ENCODE measurements around the gene DOCK11. TPM values are rescaled to one million over a fixed set of nuclear protein-coding genes. Genes with fewer than 3 reads are reported as not detected.

DOCK11 gene
- polyA plus RNA-seq, 1 of the 3 experiments (the other 2 are of a cell fraction) = 34.8 TPM

DNA sequence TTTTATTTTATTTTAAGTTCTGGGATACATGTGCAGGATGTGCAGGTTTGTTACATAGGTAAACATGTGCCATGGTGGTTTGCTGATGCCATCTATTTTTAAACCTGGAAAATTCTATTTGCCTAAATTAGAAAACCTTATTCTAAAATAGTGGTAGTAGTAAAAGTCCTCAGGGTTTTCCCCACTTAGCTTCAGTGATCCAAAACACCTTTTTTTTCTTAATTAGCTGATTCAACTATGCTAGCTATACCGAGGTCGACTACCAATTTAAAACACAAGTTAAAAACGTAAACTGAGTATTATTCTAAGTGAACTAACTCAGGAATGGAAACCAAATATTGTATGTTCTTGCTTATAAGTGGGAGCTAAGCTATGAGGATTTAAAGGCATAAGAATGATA, 161.8 kb downstream of the DOCK11 start:
- no peaks in the 10 kb centered on the region for H4K20me1 ChIP-seq (ENCODE audit: insufficient read depth)
- H3K27me3 ChIP-seq (ENCODE audit: insufficient read depth) = no peaks in the 10 kb centered on the region
- no peaks in the 10 kb centered on the region for H3F3A ChIP-seq (replicated peaks; ENCODE audit: insufficient read depth)
- no peak overlapping the region for H3K4me2 ChIP-seq
- 57% methylated on average over 3 of the region's 3 CpGs for WGBS (ENCODE audit: low lambda C conversion rate)
- no peak overlapping the region for H3K27ac ChIP-seq (ENCODE audit: low read depth in 2 of 2, low read length in 1 of 2)
- no peaks in the 10 kb centered on the region for H3K9me2 ChIP-seq
- CTCF ChIA-PET = interaction anchor here (0.6 kb wide), 1 partner anchor 577 kb away, joined by 3 read pairs; no protein-coding TSS in a partner anchor
- H2AFZ ChIP-seq (ENCODE audit: low read depth) = no peak overlapping the region
- H3K4me3 ChIP-seq (ENCODE audit: low read depth in 2 of 2, low read length in 1 of 2) = no peak overlapping the region
- no peaks in the 10 kb centered on the region for H3K9me3 ChIP-seq
- POLR2A ChIA-PET = no interaction called here
- DNase-seq = no peak
- TF ChIP-seq POLR2AphosphoS5 (IDR thresholded peaks at IDR 0.05; ENCODE audit: low read depth, low read length) (no peak), SIN3A (IDR thresholded peaks at IDR 0.05; ENCODE audit: borderline replicate concordance, low read depth, low read length) (no peak), MXI1 (IDR thresholded peaks at IDR 0.05; ENCODE audit: low read depth, low read length) (no peak), USF1 (IDR thresholded peaks at IDR 0.05; ENCODE audit: borderline replicate concordance, low read depth) (no peak), PBX3 (IDR thresholded peaks at IDR 0.05) (no peak), TAF1 (IDR thresholded peaks at IDR 0.05; ENCODE audit: borderline replicate concordance, low read depth, low read length) (no peak), RCOR1 (IDR thresholded peaks at IDR 0.05; ENCODE audit: low read length) (no peak), RXRA (IDR thresholded peaks at IDR 0.05; ENCODE audit: borderline replicate concordance, low read depth) (no peak), YY1 (IDR thresholded peaks at IDR 0.05; ENCODE audit: low read depth) (no peak), CHD2 (IDR thresholded peaks at IDR 0.05; ENCODE audit: low read length, partially characterized antibody) (no peak), GATA2 (CRISPR knock-in tag; IDR thresholded peaks at IDR 0.05) (no peak), JUND (IDR thresholded peaks at IDR 0.05) (no peak), MEF2A (IDR thresholded peaks at IDR 0.05; ENCODE audit: borderline replicate concordance, low read depth) (no peak), FOXM1 (IDR thresholded peaks at IDR 0.05; ENCODE audit: low read depth) (no peak), FOSL2 (IDR thresholded peaks at IDR 0.05; ENCODE audit: borderline replicate concordance, low read depth) (no peak), RFX5 (IDR thresholded peaks at IDR 0.05; ENCODE audit: low read length) (no peak)
- TF ChIP-seq, protein P1, sequence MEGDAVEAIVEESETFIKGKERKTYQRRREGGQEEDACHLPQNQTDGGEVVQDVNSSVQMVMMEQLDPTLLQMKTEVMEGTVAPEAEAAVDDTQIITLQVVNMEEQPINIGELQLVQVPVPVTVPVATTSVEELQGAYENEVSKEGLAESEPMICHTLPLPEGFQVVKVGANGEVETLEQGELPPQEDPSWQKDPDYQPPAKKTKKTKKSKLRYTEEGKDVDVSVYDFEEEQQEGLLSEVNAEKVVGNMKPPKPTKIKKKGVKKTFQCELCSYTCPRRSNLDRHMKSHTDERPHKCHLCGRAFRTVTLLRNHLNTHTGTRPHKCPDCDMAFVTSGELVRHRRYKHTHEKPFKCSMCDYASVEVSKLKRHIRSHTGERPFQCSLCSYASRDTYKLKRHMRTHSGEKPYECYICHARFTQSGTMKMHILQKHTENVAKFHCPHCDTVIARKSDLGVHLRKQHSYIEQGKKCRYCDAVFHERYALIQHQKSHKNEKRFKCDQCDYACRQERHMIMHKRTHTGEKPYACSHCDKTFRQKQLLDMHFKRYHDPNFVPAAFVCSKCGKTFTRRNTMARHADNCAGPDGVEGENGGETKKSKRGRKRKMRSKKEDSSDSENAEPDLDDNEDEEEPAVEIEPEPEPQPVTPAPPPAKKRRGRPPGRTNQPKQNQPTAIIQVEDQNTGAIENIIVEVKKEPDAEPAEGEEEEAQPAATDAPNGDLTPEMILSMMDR (IDR thresholded peaks at IDR 0.05) = no peak
- TF ChIP-seq, protein P2, sequence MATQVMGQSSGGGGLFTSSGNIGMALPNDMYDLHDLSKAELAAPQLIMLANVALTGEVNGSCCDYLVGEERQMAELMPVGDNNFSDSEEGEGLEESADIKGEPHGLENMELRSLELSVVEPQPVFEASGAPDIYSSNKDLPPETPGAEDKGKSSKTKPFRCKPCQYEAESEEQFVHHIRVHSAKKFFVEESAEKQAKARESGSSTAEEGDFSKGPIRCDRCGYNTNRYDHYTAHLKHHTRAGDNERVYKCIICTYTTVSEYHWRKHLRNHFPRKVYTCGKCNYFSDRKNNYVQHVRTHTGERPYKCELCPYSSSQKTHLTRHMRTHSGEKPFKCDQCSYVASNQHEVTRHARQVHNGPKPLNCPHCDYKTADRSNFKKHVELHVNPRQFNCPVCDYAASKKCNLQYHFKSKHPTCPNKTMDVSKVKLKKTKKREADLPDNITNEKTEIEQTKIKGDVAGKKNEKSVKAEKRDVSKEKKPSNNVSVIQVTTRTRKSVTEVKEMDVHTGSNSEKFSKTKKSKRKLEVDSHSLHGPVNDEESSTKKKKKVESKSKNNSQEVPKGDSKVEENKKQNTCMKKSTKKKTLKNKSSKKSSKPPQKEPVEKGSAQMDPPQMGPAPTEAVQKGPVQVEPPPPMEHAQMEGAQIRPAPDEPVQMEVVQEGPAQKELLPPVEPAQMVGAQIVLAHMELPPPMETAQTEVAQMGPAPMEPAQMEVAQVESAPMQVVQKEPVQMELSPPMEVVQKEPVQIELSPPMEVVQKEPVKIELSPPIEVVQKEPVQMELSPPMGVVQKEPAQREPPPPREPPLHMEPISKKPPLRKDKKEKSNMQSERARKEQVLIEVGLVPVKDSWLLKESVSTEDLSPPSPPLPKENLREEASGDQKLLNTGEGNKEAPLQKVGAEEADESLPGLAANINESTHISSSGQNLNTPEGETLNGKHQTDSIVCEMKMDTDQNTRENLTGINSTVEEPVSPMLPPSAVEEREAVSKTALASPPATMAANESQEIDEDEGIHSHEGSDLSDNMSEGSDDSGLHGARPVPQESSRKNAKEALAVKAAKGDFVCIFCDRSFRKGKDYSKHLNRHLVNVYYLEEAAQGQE (IDR thresholded peaks at IDR 0.05; ENCODE audit: low read depth, low read length) = no peak
- H3K4me1 ChIP-seq (ENCODE audit: control insufficient read depth in 1 of 2, insufficient read depth in 2 of 2, low read depth in 1 of 2, low read length in 1 of 2) = no peaks in the 10 kb centered on the region
- no peak overlapping the region for H3K9ac ChIP-seq
- no peaks in the 10 kb centered on the region for H3K79me2 ChIP-seq (ENCODE audit: insufficient read depth)
- H3K36me3 ChIP-seq (replicated peaks in 1 of 2; ENCODE audit: control insufficient read depth in 1 of 2, insufficient read depth in 2 of 2, low read length in 1 of 2) = peaks cover 9 to 30% of the 10 kb centered on the region in 2 experiments
